SK-N-SH (cell line): ENCODE data around the gene PPP2R2B. TPM values are rescaled to one million over a fixed set of nuclear protein-coding genes. Genes with fewer than 3 reads are reported as not detected.

Source experiments
- CTCF ChIA-PET: fragments of 300-600, 350-600 bp; formaldehyde crosslinking; extraction: SDS; loops from one replicate; lab custom pipeline; 2021; lab: Yijun Ruan, JAX
- POLR2A ChIA-PET: fragments of 350-600 bp; sonication (Branson Sonifier 250); formaldehyde crosslinking; extraction: SDS; loops from one replicate; lab custom pipeline; 2020; ENCODE audit warnings: antibody characterized with exemption, inconsistent platforms; lab: Yijun Ruan, JAX
- DNase-seq: peaks from one replicate; pipeline ENCODE4 v3.0.0; 2012
- H2AFZ ChIP-seq: fragments of 200-600 bp; sonication (generic); 2 replicates; pipeline ENCODE4 v1.8.1; 2016; ENCODE audit warnings: antibody characterized with exemption, mild to moderate bottlenecking, low read depth
- H3F3A ChIP-seq: fragments of 200-600 bp; sonication (generic); replicated peaks from 2 replicates; pipeline ENCODE3; 2016; ENCODE audit warnings: antibody characterized with exemption, mild to moderate bottlenecking; ENCODE audit not compliant: insufficient read depth
- H3K27ac ChIP-seq, 2 experiments: fragments of 200-500 bp in 1 of 2; fragments of 200-600 bp in 1 of 2; sonication (Bioruptor generic) in 1 of 2; sonication (generic), shearing (Covaris generic) in 1 of 2; 2 replicates each; pipeline versions ENCODE4 v1.5.1 to v1.6.1; 2014 to 2016; ENCODE audit warnings: low read depth in 2 of 2, inconsistent platforms in 1 of 2, low read length in 1 of 2, mild to moderate bottlenecking in 1 of 2, mixed read lengths in 1 of 2
- H3K27me3 ChIP-seq: fragments of 200-600 bp; sonication (generic), shearing (Covaris generic); 2 replicates; pipeline ENCODE4 v1.6.1; 2016; ENCODE audit warnings: mixed run types; ENCODE audit not compliant: insufficient read depth
- H3K36me3 ChIP-seq, 2 experiments: fragments of 200-500 bp in 1 of 2; fragments of 200-600 bp in 1 of 2; sonication (Bioruptor generic) in 1 of 2; sonication (generic) in 1 of 2; replicated peaks in 1 of 2; 2 replicates each; pipeline versions ENCODE3 to v1.5.1; 2014 to 2016; ENCODE audit warnings: low read length in 1 of 2, mild to moderate bottlenecking in 1 of 2; ENCODE audit not compliant: insufficient read depth in 2 of 2, control insufficient read depth in 1 of 2
- H3K4me1 ChIP-seq, 2 experiments: fragments of 200-500 bp in 1 of 2; fragments of 200-600 bp in 1 of 2; sonication (Bioruptor generic) in 1 of 2; sonication (generic), shearing (Covaris generic) in 1 of 2; 2 replicates each; pipeline versions ENCODE4 v1.5.1 to v1.6.1; 2014 to 2016; ENCODE audit warnings: low read depth in 1 of 2, low read length in 1 of 2, mixed run types in 1 of 2; ENCODE audit not compliant: insufficient read depth in 2 of 2, control insufficient read depth in 1 of 2
- H3K4me2 ChIP-seq: fragments of 200-600 bp; sonication (generic), shearing (Covaris generic); 2 replicates; pipeline ENCODE4 v1.6.1; 2017; ENCODE audit warnings: mixed run types
- H3K4me3 ChIP-seq, 2 experiments: fragments of 200-500 bp in 1 of 2; fragments of 200-600 bp in 1 of 2; sonication (Bioruptor generic) in 1 of 2; sonication (generic), shearing (Covaris generic) in 1 of 2; 2 replicates each; pipeline versions ENCODE4 v1.5.1 to v1.8.1; 2014 to 2016; ENCODE audit warnings: low read depth in 2 of 2, inconsistent platforms in 1 of 2, low read length in 1 of 2, mild to moderate bottlenecking in 1 of 2, mixed read lengths in 1 of 2, moderate library complexity in 1 of 2
- H3K79me2 ChIP-seq: fragments of 200-600 bp; sonication (generic); 2 replicates; pipeline ENCODE4 v1.8.1; 2017; ENCODE audit warnings: mild to moderate bottlenecking; ENCODE audit not compliant: insufficient read depth
- H3K9ac ChIP-seq: fragments of 200-600 bp; sonication (generic); 2 replicates; pipeline ENCODE4 v1.6.1; 2017; ENCODE audit warnings: mixed run types
- H3K9me2 ChIP-seq: fragments of 200-600 bp; sonication (generic); 2 replicates; pipeline ENCODE4 v1.6.1; 2017; ENCODE audit warnings: mixed run types
- H3K9me3 ChIP-seq: fragments of 200-600 bp; sonication (generic); 2 replicates; pipeline ENCODE4 v1.6.1; 2017; ENCODE audit warnings: mixed run types, mild to moderate bottlenecking, moderate library complexity
- H4K20me1 ChIP-seq: fragments of 200-600 bp; sonication (generic); 2 replicates; pipeline ENCODE4 v1.6.1; 2017; ENCODE audit warnings: mild to moderate bottlenecking, mixed run types; ENCODE audit not compliant: insufficient read depth
- EZH2phosphoT487 ChIP-seq: fragments of 200-600 bp; sonication (generic); IDR thresholded peaks from 2 replicates; pipeline ENCODE4 v1.6.1; 2017; ENCODE audit warnings: low read depth, mixed run types, mild to moderate bottlenecking, antibody characterized with exemption, moderate library complexity, borderline replicate concordance
- FOSL2 ChIP-seq: IDR thresholded peaks from 2 replicates; pipeline ENCODE4 v1.4.0; 2012; ENCODE audit warnings: low read depth, mild to moderate bottlenecking, moderate library complexity, borderline replicate concordance
- FOXJ3 ChIP-seq: sonication (generic); formaldehyde crosslinking; IDR thresholded peaks from 2 replicates; pipeline ENCODE4 v1.5.1; 2020; ENCODE audit warnings: mild to moderate bottlenecking, missing genetic modification reagents
- FOXM1 ChIP-seq: IDR thresholded peaks from 2 replicates; pipeline ENCODE4 v1.4.0; 2012; ENCODE audit warnings: low read depth, mild to moderate bottlenecking
- GATA2 ChIP-seq: sonication (generic); formaldehyde crosslinking; IDR thresholded peaks from 2 replicates; pipeline ENCODE4 v1.5.0; 2020; ENCODE audit warnings: mild to moderate bottlenecking, missing genetic modification reagents
- RCOR1 ChIP-seq: fragments of 150-350 bp; IDR thresholded peaks from 2 replicates; pipeline ENCODE4 v1.6.1; 2017; ENCODE audit warnings: antibody characterized with exemption, low read length
- RFX5 ChIP-seq: IDR thresholded peaks from 2 replicates; pipeline ENCODE4 v1.6.1; 2012; ENCODE audit warnings: mild to moderate bottlenecking, improper control_type of control experiment, low read length
- TAF1 ChIP-seq: IDR thresholded peaks from 2 replicates; pipeline ENCODE4 v1.6.1; 2012; ENCODE audit warnings: low read depth, mild to moderate bottlenecking, low read length, moderate library complexity, borderline replicate concordance
- USF2 ChIP-seq: fragments of 150-350 bp; IDR thresholded peaks from 2 replicates; pipeline ENCODE4 v1.6.1; 2017; ENCODE audit warnings: antibody characterized with exemption, low read length, low read depth, borderline replicate concordance
- WGBS: methylation state at CpG from one replicate; pipeline ENCODE4 v1.1.6; 2017; ENCODE audit warnings: low lambda C conversion rate; 5-methylcytosine and 5-hydroxymethylcytosine counted together
- polyA plus RNA-seq, 3 experiments: library from polyadenylated mRNA; depleted of rRNA; stranded (reverse); fragments of >200 nt; gene quantifications; 2 replicates each; pipeline ENCODE4 v1.2.3, GENCODE V29; 2012
- TF ChIP-seq, protein P1 (sequence below): fragments of 200-600 bp; sonication (generic); IDR thresholded peaks from 2 replicates; pipeline ENCODE4 v1.6.1; 2017; ENCODE audit warnings: antibody characterized with exemption, mild to moderate bottlenecking, moderate library complexity
- TF ChIP-seq, protein P2 (sequence below): IDR thresholded peaks from 2 replicates; pipeline ENCODE4 v1.4.0; 2012; ENCODE audit warnings: low read depth, borderline replicate concordance
- TF ChIP-seq, protein P3 (sequence below): IDR thresholded peaks from 2 replicates; pipeline ENCODE4 v1.6.1; 2012; ENCODE audit warnings: mild to moderate bottlenecking, low read depth, low read length, moderate library complexity

Gene PPP2R2B
- polyA plus RNA-seq, 1 of the 3 experiments (the other 2 are of a cell fraction) = 11.4 TPM

GRCh38 chr5:146548781-146549449, 329.6 kb downstream of the PPP2R2B start:
- TF ChIP-seq FOSL2 (no peak), USF2 (no peak), GATA2 (CRISPR knock-in tag) (no peak), FOXJ3 (no peak), TAF1 (no peak), FOXM1 (no peak), EZH2phosphoT487 (no peak), RCOR1 (no peak), RFX5 (no peak)
- TF ChIP-seq, protein P1, sequence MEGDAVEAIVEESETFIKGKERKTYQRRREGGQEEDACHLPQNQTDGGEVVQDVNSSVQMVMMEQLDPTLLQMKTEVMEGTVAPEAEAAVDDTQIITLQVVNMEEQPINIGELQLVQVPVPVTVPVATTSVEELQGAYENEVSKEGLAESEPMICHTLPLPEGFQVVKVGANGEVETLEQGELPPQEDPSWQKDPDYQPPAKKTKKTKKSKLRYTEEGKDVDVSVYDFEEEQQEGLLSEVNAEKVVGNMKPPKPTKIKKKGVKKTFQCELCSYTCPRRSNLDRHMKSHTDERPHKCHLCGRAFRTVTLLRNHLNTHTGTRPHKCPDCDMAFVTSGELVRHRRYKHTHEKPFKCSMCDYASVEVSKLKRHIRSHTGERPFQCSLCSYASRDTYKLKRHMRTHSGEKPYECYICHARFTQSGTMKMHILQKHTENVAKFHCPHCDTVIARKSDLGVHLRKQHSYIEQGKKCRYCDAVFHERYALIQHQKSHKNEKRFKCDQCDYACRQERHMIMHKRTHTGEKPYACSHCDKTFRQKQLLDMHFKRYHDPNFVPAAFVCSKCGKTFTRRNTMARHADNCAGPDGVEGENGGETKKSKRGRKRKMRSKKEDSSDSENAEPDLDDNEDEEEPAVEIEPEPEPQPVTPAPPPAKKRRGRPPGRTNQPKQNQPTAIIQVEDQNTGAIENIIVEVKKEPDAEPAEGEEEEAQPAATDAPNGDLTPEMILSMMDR = no peak
- TF ChIP-seq, protein P2, sequence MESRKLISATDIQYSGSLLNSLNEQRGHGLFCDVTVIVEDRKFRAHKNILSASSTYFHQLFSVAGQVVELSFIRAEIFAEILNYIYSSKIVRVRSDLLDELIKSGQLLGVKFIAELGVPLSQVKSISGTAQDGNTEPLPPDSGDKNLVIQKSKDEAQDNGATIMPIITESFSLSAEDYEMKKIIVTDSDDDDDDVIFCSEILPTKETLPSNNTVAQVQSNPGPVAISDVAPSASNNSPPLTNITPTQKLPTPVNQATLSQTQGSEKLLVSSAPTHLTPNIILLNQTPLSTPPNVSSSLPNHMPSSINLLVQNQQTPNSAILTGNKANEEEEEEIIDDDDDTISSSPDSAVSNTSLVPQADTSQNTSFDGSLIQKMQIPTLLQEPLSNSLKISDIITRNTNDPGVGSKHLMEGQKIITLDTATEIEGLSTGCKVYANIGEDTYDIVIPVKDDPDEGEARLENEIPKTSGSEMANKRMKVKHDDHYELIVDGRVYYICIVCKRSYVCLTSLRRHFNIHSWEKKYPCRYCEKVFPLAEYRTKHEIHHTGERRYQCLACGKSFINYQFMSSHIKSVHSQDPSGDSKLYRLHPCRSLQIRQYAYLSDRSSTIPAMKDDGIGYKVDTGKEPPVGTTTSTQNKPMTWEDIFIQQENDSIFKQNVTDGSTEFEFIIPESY = no peak
- TF ChIP-seq, protein P3, sequence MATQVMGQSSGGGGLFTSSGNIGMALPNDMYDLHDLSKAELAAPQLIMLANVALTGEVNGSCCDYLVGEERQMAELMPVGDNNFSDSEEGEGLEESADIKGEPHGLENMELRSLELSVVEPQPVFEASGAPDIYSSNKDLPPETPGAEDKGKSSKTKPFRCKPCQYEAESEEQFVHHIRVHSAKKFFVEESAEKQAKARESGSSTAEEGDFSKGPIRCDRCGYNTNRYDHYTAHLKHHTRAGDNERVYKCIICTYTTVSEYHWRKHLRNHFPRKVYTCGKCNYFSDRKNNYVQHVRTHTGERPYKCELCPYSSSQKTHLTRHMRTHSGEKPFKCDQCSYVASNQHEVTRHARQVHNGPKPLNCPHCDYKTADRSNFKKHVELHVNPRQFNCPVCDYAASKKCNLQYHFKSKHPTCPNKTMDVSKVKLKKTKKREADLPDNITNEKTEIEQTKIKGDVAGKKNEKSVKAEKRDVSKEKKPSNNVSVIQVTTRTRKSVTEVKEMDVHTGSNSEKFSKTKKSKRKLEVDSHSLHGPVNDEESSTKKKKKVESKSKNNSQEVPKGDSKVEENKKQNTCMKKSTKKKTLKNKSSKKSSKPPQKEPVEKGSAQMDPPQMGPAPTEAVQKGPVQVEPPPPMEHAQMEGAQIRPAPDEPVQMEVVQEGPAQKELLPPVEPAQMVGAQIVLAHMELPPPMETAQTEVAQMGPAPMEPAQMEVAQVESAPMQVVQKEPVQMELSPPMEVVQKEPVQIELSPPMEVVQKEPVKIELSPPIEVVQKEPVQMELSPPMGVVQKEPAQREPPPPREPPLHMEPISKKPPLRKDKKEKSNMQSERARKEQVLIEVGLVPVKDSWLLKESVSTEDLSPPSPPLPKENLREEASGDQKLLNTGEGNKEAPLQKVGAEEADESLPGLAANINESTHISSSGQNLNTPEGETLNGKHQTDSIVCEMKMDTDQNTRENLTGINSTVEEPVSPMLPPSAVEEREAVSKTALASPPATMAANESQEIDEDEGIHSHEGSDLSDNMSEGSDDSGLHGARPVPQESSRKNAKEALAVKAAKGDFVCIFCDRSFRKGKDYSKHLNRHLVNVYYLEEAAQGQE = no peak
- no peaks in the 10 kb centered on the region for H3K9me3 ChIP-seq
- peaks cover 0 to 8% of the 10 kb centered on the region in 2 experiments; a peak in 2 of 4 replicates for H3K4me1 ChIP-seq
- no peak overlapping the region for H3K27ac ChIP-seq
- 12% methylated on average over 2 of the region's 2 CpGs for WGBS
- H2AFZ ChIP-seq = no peak overlapping the region
- no peak overlapping the region for H3K4me3 ChIP-seq
- ChIA-PET POLR2A (no interaction called here), CTCF (interaction anchor here (0.8 to 6.5 kb wide), 5 partner anchors 13 to 642 kb away, joined by 3 to 31 read pairs (median 6); no protein-coding TSS in a partner anchor)
- H3K9me2 ChIP-seq = no peaks in the 10 kb centered on the region
- no peak overlapping the region for H3K4me2 ChIP-seq
- no peak for DNase-seq
- H3K27me3 ChIP-seq = no peaks in the 10 kb centered on the region
- no peaks in the 10 kb centered on the region for H3F3A ChIP-seq
- no peaks in the 10 kb centered on the region for H4K20me1 ChIP-seq
- no peak overlapping the region for H3K9ac ChIP-seq
- H3K36me3 ChIP-seq = no peaks in the 10 kb centered on the region
- H3K79me2 ChIP-seq = no peaks in the 10 kb centered on the region
